Stimulated activated CD4-positive, alpha-beta T cell treated with anti-CD3 and anti-CD28 coated beads, Interleukin-15, amount 100 ng/mL, for 1 hour (primary cell): ENCODE results near the gene APBA3.
A peak's percentile ranks its signal among the peaks of the same experiment; 100 is the strongest.

ENCODE experiments used
- DNase-seq, 2 donors: peaks; one replicate each; pipeline ENCODE4 v3.0.0-alpha.2; 2020; ENCODE audit warnings: low read depth in 1 of 2, low spot score in 1 of 2

Gene APBA3

DNA sequence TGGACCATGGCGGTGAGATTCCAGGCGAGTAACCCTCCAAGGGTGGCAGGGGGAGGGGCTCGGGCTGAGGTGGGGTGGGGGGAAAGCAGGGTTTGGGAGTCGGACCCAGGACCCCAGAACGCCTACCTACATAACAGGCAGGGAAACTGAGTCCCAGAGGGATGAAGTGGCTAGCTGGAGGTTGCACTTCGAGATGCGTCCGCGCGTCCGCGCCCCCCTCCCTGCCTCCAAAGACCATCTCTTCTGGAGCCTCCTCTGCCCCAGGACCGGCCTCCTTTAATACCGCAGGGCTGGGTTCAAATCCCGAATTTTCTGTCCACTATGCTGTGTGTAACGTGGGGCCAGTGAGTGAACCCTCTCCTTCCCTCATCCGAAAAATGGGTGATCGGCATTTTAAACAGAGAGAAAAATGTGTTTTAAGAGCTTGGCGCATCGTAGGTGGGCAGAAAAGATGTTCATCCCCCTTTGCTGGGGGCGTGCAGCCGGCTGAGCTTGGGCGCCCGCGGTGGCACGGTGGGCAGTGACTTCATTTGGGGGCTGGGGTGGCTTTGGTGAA, 39.5 kb downstream of the APBA3 start:
- no peak for DNase-seq

DNA sequence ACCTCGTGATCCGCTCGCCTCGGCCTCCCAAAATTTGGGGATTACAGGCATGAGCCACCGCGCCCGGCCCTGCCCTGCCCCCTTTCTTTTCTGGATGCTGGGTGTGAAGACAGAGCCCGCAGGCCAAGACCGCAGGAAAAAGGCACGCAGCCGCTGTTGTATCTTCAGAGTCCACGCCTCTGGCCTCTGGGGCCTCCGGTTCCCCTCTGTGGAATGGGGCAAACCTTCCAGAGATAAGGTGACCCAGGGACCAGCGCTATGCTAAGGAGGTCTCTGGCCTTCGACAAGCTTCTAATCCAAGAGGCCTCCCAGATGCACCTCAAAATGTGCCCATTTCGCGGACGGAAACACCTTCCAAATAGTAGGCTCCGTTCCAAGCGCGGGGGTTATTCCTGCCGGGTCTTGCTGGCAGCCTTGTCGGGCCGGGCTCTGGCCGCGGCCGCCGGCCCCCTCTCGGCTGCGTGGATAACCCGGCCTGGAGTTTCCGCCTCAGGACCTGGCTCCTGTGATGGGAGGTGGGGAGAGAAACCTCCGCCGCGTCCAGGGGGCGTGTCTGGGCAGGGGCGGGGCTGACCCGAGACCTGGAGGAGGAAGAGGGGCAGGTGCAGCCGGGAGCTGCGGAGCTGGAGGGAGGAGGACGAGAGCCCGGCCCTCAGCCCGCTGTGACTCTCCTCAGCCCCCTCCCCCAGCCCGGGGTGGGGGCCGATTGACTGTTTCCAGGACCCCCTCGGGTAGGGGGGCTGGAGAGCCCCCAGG, 40.2 kb downstream of the APBA3 start:
- DNase-seq: peak; percentile 82 to 91

DNA sequence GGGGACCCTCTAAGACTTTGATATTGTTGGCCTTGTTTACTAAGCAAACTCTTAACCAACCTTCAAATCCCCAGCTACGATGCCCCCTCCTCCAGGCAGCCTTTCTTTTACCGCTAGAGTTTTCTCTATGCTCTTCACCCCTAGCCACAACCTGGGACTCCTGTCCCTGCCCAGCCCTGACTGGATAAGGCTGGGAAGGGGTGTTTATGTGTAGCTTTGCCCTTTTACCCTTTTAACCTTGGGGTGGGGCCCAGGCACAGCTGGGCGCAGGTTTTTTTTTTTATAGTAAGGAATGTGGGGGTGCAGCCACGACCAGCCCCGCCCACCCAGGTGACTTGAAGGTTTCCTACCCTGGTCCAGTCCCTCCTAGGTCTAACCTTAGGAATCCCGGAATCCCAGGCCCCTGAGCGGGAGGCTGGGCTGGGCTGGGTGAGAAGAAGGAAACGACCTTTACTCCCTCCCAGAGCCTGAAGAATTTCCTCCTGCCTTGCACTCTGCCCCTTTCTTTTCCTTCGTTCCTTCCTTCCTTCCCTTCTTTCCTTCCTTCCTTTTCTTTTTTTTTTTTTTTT, 41.1 kb downstream of the APBA3 start:
- DNase-seq: no peak

DNA sequence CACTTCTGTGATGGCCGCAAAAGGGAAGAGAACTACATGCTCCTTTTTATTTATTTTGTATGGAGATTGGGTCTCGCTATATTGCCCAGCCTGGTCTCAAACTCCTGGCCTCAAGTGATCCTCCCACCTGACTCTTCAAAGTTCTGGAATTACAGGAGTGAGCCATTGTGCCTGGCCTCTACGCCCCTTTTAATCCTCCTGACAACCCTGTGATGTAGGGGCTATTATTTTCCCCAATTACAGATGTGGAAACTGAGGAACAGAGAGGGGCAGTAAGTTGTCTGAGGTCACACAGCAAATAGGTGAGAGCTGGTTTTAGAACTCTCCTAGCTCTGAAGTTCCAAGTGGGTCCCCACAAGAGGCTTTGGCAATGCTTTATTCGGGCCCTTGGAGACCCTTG, 41.6 kb downstream of the APBA3 start:
- DNase-seq: no peak

DNA sequence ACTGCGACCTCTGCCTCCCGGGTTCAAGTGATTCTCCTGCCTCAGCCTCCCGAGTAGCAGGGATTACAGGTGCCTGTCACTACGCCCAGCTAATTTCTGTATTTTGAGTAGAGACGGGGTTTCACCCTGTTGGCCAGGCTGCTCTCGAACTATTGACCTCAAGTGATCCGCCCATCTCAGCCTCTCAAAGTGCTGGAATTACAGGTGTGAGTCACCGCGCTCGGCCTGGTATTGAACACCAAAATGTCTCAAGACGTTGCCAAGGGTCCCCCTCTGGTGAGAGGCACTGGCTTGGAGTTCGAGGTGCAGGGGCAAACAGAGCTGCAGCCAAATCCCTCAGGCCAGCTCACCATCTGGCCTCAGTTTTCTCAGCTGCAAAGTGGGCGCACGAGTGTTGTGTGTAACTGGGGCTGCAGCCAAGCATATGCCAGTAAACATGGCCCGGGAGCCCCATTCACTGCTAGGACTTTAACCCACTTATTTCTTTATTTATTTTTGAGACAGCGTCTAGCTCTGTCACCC, 45.3 kb downstream of the APBA3 start:
- no peak for DNase-seq

DNA sequence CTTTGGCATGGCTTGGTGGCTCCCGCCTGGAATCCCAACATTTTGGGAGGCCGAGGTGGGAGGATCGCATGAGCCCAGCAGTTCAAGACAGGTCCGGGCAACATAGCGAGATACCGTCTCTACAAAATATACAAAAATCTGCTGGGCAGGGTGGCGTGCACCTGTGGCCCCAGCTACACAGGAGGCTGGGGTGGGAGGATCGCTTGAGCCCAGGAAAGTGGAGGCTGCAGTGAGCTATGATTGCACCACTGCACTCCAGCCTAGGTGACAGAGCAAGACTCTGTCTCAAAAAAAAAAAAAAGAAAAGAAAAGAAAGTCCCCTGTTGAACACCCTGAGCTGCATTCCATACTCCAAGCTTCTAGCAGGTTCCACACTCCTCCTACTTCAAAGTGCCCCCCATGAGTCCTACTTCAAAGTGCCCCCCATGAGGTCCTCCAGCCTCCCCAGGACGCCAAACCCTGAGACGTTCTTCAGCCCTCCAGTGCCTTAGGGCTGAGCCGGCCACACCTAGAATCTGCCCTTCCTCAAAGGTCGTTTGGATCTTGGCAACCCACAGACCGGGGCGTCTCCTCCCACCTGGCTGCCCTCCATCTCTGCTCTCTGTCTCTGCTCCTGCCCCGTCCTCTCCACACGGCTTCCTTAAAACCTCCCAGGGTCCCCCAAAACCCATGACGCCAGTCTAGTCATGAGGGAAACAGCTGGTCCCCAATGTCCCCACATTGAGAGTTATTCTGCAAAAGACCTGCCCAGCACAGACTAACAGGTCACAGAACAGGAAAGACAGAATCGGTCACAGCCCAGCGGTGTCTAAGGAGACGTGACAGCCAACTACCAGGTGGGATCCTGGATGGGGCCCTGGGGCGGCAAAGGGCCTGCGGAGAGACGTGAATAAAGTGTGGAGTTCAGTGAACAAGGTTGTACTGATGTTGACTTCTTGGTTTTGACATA, 48.6 kb downstream of the APBA3 start:
- DNase-seq: no peak

DNA sequence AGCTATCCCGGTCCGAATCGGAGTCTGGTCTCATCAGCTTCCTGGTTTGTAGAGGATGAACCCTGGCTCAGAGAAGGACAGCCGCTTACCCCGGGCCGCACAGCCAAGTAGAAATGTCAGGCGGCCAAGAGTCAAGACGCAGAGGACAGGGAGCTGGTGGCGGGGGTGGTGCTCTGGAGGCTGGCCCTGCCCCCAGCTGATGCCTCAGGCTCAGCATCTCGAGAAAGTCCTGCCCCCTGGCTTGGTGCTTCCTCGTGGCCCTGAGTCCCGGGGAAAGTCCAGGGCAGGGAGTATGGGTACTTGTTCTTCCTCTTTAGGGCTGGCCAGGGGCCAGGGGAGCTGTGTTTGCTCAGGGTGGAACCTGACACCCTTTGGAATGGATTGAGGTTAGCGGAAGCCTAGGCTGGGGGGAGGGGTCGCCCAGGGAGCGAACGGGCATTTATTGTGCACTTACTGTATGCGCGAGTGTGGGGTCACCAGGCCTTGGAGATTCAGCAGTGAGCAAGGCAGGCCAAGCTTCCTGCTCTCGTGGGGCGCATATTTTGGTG, 51.2 kb downstream of the APBA3 start:
- no peak for DNase-seq

DNA sequence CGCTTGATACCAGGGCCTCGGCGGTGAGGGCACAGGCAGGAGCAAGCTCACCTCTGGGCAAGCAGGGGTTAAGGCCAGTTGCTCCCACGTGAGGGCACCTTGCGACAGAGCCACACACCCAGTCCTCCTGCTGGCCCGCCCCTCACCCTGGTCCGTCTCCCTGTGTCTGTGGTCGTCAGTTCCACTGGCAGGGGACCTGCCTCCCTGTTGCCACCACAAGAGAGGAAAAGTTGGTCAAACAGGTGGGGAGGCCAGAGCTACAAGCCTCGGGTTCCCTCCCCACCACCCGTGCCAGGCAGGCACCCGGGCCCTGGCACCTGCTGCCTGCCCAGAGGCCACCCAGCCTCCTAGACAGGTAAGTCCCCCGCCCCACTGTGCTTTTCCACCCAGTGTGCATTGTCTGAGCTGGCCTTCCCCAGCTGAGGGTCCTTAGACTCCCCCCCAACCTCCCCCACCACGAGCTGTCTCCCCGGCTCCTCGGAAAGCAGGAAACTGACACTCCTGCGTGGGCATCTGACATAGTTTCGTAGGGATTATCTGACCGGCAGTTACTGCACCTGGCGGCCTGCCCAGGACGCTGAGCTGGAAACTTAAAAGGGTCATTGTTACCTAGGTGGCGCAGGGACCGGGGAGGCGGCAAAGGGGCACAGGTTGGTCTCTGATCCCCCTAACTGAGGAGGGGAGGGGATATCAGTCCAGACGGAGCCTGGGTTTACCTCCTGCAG, 53.1 kb downstream of the APBA3 start, which contains the start of gene TJP3:
TJP3 (plus strand) TSS at position 178 of the 725 bp plus-strand sequence. CDS start 20,049 bp downstream, outside the sequence.
- no peak for DNase-seq

DNA sequence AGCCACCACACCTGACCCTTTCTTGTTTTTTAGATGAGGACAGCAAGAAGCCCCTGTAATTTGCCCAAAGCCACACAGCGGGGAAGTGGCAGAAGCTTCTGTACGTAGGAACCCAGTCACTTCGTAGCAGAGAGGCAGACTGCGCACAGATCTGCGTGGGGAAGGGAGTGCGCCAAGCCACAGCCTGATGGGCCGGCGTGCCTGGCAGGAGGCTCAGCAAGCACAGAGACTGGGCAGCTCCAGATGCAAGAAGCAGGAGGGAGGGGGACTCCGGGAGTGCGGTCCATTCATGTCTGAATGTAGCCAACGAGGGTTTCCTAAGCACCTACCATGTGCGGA, 53.7 kb downstream of the APBA3 start:
- no peak for DNase-seq

DNA sequence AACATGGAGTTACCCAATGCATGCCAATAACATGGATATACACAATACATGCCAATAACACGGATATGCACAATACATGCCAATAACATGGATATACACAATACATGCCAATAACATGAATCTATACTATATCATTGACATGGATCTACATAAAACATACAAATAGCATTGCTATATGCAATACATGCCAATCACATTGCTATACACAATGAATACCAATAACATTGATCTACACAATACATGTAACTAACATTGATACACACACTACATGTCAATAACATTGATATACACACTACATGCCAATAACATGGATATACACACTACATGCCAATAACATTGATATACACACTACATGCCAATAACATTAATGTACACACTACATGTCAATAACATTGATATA, 60.3 kb downstream of the APBA3 start:
- no peak for DNase-seq
